GM21367 (cell line): ENCODE measurements around the gene GGA3.
A peak's percentile ranks its signal among the peaks of the same experiment; 100 is the strongest.
"Not testable (repeated sequence)": the region's sequence is repeated elsewhere in the genome, so short reads cannot be mapped to it uniquely, and the experiment has no call there.

ENCODE experiments used
- ATAC-seq: cut with Tn5 transposase; IDR thresholded peaks from one replicate; pipeline ENCODE4 v1.9.1; 2021; ENCODE audit not compliant: unreplicated experiment

GGA3 gene

GRCh38 chr17:75225016-75225415 lies 36.4 kb downstream of the GGA3 start:
- ATAC-seq, result no peak

DNA sequence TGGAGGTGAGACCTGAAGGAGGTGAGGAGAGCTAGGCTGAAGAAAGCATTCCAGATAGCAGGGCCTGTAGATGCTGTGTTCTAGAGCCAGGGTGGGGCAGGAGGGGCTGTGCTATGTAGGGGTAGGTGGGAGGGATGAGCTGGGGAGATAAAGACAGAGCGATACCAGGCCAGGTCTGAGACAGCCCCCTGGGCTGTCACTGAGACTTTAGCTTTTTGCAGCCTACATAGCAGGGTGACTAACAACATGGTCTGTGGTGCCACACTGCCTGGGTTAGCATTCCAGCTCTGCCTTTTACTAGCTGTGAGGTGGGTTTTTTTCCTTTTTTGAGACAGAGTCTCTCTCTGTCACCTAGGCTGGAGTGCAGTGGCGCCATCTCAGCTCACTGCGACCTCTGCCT lies 41.6 kb downstream of the GGA3 start:
- ATAC-seq, result no peak

DNA sequence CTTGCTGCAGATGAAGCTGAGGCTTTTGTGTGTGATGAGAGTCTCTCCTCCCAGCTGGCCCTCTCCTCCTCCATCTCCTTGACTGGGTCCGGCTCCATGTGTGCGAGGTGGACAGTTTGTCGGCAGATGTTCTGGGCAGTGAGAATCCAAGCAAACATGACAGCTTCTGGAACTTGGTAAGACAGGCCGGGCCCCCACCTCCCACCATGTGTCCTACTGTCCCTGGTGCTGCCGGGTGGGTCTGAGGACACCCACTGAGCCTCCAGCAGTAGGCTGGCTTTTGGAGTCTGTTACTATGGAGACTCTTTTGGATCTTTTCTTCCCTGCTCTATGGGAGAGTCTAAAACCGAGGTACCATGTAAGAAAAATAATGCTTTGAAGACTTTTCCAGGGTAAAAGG lies 43.3 kb downstream of the GGA3 start:
- ATAC-seq, result no peak

- ATAC-seq, result no peak
Measured at GRCh38 chr17:75209061-75209460, 52.3 kb downstream of the GGA3 start.

- ATAC-seq, result no peak
Measured at GRCh38 chr17:75208161-75208560, 53.2 kb downstream of the GGA3 start.

DNA sequence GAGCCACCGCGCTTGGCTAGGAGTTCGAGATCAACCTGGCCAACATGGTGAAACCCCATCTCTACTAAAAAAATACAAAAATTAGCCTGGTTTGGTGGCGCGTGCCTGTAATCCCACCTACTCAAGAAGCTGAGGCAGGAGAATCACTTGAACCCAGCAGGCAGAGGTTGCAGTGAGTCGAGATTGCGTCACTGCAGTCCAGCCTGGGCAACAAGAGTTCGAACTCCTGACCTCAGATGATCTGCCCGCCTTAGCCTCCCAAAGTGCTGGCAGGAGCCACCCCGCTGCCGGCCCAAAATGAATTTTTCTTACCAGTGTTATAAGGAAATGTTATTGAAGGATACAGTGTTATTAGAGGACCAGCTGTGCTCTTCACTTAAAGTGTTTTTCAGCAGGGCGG lies 53.6 kb downstream of the GGA3 start:
- no peak for ATAC-seq

DNA sequence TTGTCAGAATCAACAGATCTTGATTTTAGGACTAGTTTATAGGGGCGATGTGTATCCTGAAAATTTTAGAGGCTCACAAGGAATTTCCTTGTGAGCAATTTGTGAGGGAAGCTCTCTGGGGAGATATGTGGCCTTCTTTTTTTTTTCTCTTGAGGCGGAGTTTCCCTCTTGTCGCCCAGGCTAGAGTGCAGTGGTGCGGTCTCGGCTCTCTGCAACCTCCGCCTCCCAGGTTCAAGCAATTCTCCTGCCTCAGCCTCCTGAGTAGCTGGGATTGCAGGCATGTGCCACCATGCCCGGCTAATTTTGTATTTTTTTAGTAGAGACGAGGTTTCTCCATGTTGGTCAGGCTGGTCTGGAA lies 54.4 kb downstream of the GGA3 start:
- ATAC-seq, result not testable (repeated sequence)

DNA sequence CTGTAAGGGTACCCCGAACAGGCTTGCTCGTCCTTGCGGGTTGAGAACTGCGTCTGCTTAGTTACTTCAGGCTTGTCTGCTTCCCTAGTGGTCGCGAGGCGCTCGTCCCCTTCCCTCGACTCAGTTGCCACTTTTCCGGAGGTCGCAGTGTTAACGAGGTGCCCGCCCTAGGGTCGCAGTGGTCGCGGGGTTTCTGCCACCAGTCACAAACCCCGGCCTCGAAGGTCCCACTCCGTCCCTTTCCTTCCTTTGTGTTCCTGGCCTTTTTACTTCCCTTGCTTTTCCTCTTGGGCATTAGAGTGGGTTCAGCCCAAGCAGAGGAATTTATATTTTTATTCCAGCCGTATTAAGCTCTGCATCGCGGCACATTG lies 55.6 kb downstream of the GGA3 start:
- ATAC-seq, result no peak

- ATAC-seq, result peak; percentile 45
Measured at GRCh38 chr17:75205037-75205792, 56.2 kb downstream of the GGA3 start, which contains the start of gene NUP85. NUP85 (plus strand) TSS chr17:75205679; CDS start chr17:75205762, 83 bp downstream.

DNA sequence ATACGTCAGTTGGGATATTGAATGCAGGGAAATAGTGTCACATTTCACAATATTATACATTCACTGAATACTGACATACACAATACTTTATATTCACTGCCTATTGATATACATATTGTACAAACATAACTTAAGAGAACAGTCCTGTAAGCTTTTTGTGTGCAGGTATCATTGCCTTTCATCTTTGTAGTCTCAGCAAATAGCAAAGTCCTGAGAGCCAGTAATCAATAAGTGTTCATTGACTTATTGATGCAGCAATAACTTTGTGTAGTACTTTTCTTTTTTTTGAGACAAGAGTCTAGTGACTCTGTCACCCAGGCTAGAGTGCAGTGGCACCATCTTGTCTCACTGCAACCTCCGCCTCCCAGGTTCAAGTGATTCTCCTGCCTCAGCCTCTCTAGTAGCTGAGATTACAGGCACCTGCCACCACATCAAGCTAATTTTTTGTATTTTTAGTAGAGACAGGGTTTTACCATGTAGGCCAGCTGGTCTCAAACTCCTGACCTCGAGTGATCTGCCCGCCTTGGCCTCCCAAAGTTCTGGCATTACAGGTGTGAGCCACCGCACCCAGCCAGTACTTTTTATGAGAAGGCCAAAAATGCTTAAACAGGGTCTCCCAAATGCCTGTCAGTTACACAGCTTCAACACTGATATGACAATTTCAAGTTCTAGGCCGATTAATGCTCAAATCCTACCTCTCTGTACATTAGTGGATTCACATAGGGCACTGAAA lies 61.4 kb downstream of the GGA3 start:
- ATAC-seq, result no peak

DNA sequence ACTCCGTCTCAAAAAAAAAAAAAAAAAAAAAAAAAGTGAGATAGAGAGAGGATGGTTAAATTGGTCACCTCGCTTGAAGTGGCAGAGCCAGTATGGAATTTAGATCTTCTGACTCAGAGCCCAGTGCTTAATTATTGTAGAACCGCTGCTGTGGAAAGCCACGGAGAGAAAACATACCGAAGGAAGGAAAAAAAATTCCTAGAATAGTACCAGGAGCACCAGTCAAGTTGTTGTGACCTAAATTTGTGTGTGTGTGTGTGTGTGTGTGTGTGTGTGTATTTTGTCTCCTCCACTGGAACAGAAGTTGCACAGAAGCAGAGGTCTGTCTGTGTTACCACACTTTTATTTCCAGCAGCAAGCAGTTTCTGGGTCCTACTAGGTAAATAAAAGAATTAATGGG lies 66.5 kb downstream of the GGA3 start:
- ATAC-seq, result no peak

GRCh38 chr17:75191584-75191983 lies 69.8 kb downstream of the GGA3 start:
- ATAC-seq, result no peak

GRCh38 chr17:75188614-75189013 lies 72.8 kb downstream of the GGA3 start:
- ATAC-seq, result no peak
